CD4-positive, alpha-beta T cell (primary cell): ENCODE results near the gene UBAC2. TPM values are rescaled to one million over a fixed set of nuclear protein-coding genes. Genes with fewer than 3 reads are reported as not detected.
A peak's percentile ranks its signal among the peaks of the same experiment; 100 is the strongest.

ENCODE experiments used
- ATAC-seq: fragments of 200-7000 bp; cut with Tn5 transposase; one replicate; pipeline ENCODE4 v1.10.0; 2022; ENCODE audit warnings: mild to moderate bottlenecking; ENCODE audit not compliant: poor library complexity
- CTCF ChIA-PET: fragments of 350-600 bp; sonication (Branson Sonifier 250); formaldehyde crosslinking; loops from one replicate; lab custom pipeline; 2021; ENCODE audit warnings: antibody characterized with exemption, inconsistent platforms; lab: Charles Lee
- POLR2A ChIA-PET: fragments of 350-600 bp; sonication (Branson Sonifier 250); formaldehyde crosslinking; loops from one replicate; lab custom pipeline; 2021; ENCODE audit warnings: antibody characterized with exemption, inconsistent platforms; lab: Charles Lee
- DNase-seq, 14 experiments: peaks; one replicate each; pipeline ENCODE4 v3.0.0-alpha.2; 2013 to 2020; ENCODE audit warnings: mixed read lengths in 2 of 14
- H3K27ac ChIP-seq, 2 donors: one replicate each; pipeline versions ENCODE4 v1.5.1 to v1.7.0; 2013; ENCODE audit warnings: low read length in 2 of 2, low read depth in 1 of 2, mild to moderate bottlenecking in 1 of 2
- H3K27me3 ChIP-seq, 2 experiments: 1 replicate in 1 of 2; 2 replicates in 1 of 2; pipeline versions ENCODE4 v1.6.1 to v1.7.0; 2013; ENCODE audit warnings: low read length in 2 of 2, control low read depth in 1 of 2, mild to moderate bottlenecking in 1 of 2, moderate library complexity in 1 of 2; ENCODE audit not compliant: insufficient read depth in 2 of 2, control insufficient read depth in 1 of 2
- H3K36me3 ChIP-seq: one replicate; pipeline ENCODE4 v1.6.1; 2013; ENCODE audit warnings: low read length, control low read depth; ENCODE audit not compliant: insufficient read depth
- H3K4me1 ChIP-seq: one replicate; pipeline ENCODE4 v1.6.1; 2013; ENCODE audit warnings: low read length, control low read depth; ENCODE audit not compliant: insufficient read depth
- H3K4me3 ChIP-seq: one replicate; pipeline ENCODE4 v1.5.1; 2013; ENCODE audit warnings: mild to moderate bottlenecking, low read length, moderate library complexity
- H3K9me3 ChIP-seq, 2 experiments: 1 replicate in 1 of 2; 2 replicates in 1 of 2; pipeline versions ENCODE4 v1.6.1 to v1.7.0; 2013; ENCODE audit warnings: low read length in 2 of 2, mild to moderate bottlenecking in 2 of 2, control low read depth in 1 of 2, moderate library complexity in 1 of 2; ENCODE audit not compliant: control insufficient read depth in 1 of 2, insufficient read depth in 1 of 2
- H3K27ac Mint-ChIP-seq: one replicate; pipeline ENCODE4 v1.8.0; 2020; ENCODE audit warnings: mixed read lengths
- H3K27me3 Mint-ChIP-seq: one replicate; pipeline ENCODE4 v1.8.0; 2021; ENCODE audit warnings: mixed read lengths
- H3K36me3 Mint-ChIP-seq: one replicate; pipeline ENCODE4 v1.8.0; 2021; ENCODE audit warnings: low read depth, mixed read lengths
- H3K4me1 Mint-ChIP-seq: one replicate; pipeline ENCODE4 v1.8.0; 2021; ENCODE audit warnings: low read depth, mixed read lengths
- H3K4me3 Mint-ChIP-seq: one replicate; pipeline ENCODE4 v1.8.0; 2020; ENCODE audit warnings: mild to moderate bottlenecking, mixed read lengths
- H3K9me3 Mint-ChIP-seq: one replicate; pipeline ENCODE4 v1.8.0; 2020; ENCODE audit warnings: mixed read lengths
- CTCF ChIP-seq: fragments of 200-600 bp; IDR thresholded peaks from one replicate; pipeline ENCODE4 v1.8.0; 2022; ENCODE audit warnings: antibody characterized with exemption, mild to moderate bottlenecking
- intact Hi-C, 2 experiments: fragments of 100-400 bp; cut with DNase I in 1 of 2; cut with micrococcal nuclease in 1 of 2; formaldehyde crosslinking; loops; one replicate each; pipeline versions ENCODE4 v1.15.1 to v1.9.0; 2023 to 2025; cut with DNase I, micrococcal nuclease
- total RNA-seq, 174 experiments: library from RNA in 2 of 174; stranded (reverse) in 2 of 174; gene quantifications; one replicate each; pipeline ENCODE4 v1.2.3 and lab custom pipeline; 2021 to 2026

Gene UBAC2
- total RNA-seq, 2 experiments from 2014 or later: 59.8 to 67.4 TPM

DNA sequence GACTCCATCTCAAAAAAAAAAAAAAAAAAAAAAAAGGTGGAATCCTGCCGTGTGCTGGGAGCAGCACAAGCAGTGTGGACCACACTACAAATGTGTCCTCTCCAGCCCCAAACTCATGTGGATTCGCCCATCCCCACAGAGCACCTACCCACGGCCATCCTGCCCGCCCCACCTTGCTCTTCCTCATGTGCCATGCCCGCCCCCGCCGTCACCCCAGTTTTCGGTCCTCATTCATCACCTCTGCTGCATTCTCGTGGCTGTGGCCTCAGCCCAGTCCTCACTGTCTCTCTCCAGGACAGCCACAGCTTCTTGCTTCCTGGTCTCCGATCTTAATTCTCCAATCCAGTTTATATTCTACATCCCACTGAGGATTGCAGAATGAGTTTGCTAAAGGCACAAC lies 220.6 kb downstream of the UBAC2 start:
- CTCF ChIA-PET: interaction anchor here (1.4 to 11.4 kb wide), 2 partner anchors 14 to 245 kb away, joined by 5 to 88 read pairs; no protein-coding TSS in a partner anchor

GRCh38 chr13:99421758-99422585 lies 221.3 kb downstream of the UBAC2 start:
- Mint-ChIP-seq H3K36me3 (peaks cover 3% of the 10 kb centered on the region), H3K27me3 (no peaks in the 10 kb centered on the region), H3K4me1 (peaks cover 90% of the 10 kb centered on the region), H3K4me3 (peak overlapping the region; percentile 67), H3K9me3 (no peaks in the 10 kb centered on the region), H3K27ac (no peak overlapping the region)
- Histone ChIP-seq H3K36me3 (no peaks in the 10 kb centered on the region), H3K27me3 (no peaks in the 10 kb centered on the region), H3K27ac (no peak overlapping the region), H3K4me1 (peaks cover 97% of the 10 kb centered on the region), H3K4me3 (no peak overlapping the region), H3K9me3 (no peaks in the 10 kb centered on the region)
- POLR2A ChIA-PET: interaction anchor here (0.6 to 8.0 kb wide), 9 partner anchors 10 to 119 kb away, joined by 3 to 57 read pairs (median 3); no protein-coding TSS in a partner anchor
- ATAC-seq: no peak
- intact Hi-C loops: loop anchor here in 1 of 2 experiments (2.0 to 5.0 kb wide), 2 partner anchors 13 to 35 kb away; no protein-coding TSS in a partner anchor
- CTCF ChIA-PET: interaction anchor here (1.4 to 11.4 kb wide), 2 partner anchors 13 to 245 kb away, joined by 5 to 88 read pairs; no protein-coding TSS in a partner anchor
- peak in 3 of 14 experiments; percentile 29 to 59 (median 52) for DNase-seq
- TF ChIP-seq CTCF: peak; percentile 61

More for the DNA sequence above, 220.6 kb downstream of the UBAC2 start:
- intact Hi-C loops: loop anchor here in 1 of 2 experiments (2.0 to 5.0 kb wide), 2 partner anchors 14 to 34 kb away; no protein-coding TSS in a partner anchor
- Histone ChIP-seq H3K9me3 (no peaks in the 10 kb centered on the region), H3K4me1 (peaks cover 98% of the 10 kb centered on the region), H3K27me3 (no peaks in the 10 kb centered on the region), H3K36me3 (no peaks in the 10 kb centered on the region), H3K4me3 (no peak overlapping the region), H3K27ac (no peak overlapping the region)
- no peak for ATAC-seq
- Mint-ChIP-seq H3K36me3 (peaks cover 4% of the 10 kb centered on the region), H3K27ac (no peak overlapping the region), H3K27me3 (no peaks in the 10 kb centered on the region), H3K9me3 (no peaks in the 10 kb centered on the region), H3K4me1 (peaks cover 93% of the 10 kb centered on the region), H3K4me3 (peak overlapping the region; percentile 67)
- POLR2A ChIA-PET: interaction anchor here (0.8 to 8.0 kb wide), 7 partner anchors 9 to 202 kb away, joined by 3 to 57 read pairs (median 3); no protein-coding TSS in a partner anchor
- no peak for DNase-seq
- TF ChIP-seq CTCF: no peak

DNA sequence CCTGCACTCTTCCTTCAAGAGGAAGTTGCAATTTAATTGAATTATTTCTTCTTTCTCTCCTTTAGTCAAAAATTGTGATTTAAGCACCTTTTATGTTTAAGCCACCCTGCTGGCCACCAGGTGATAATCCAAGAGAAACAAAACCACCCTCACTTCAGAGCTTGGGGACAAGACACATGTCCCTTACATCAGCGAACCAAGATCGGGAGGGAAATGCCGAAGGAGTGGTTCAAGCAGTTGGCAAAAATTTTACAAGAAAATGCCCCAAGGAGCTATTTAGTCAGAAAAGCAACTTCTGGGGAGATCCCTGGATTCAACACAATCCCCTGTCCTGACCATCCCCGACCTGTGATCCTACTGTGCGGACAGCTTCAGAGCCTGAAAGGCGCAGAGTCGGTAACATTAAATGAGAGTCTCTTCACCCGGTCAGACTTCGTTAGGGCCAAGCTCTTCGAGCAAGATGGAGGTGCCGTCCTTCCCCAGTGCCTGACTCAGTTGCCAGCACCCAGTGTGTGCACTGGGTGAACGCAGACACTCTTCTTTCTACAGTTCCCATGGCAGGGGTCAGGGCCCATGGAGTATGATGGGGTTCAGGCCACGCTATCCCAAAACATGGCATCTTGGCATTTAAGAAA lies 222.0 kb downstream of the UBAC2 start:
- H3K27me3 ChIP-seq: no peaks in the 10 kb centered on the region
- CTCF ChIA-PET: interaction anchor here (0.7 to 11.4 kb wide), 2 partner anchors 13 to 43 kb away, joined by 3 to 88 read pairs; no protein-coding TSS in a partner anchor
- DNase-seq (peak in 1 of 14 experiments; percentile 32), ATAC-seq (no peak)
- POLR2A ChIA-PET: interaction anchor here (0.6 to 8.0 kb wide), 9 partner anchors 12 to 153 kb away, joined by 3 to 57 read pairs (median 3); no protein-coding TSS in a partner anchor
- H3K4me3 Mint-ChIP-seq: peak overlapping the region; percentile 64
- peak overlapping the region in 1 of 2 donors; percentile 24 for H3K27ac ChIP-seq
- no peaks in the 10 kb centered on the region for H3K36me3 Mint-ChIP-seq
- no peak overlapping the region for H3K4me3 ChIP-seq
- no peak for TF ChIP-seq CTCF
- no peaks in the 10 kb centered on the region for H3K36me3 ChIP-seq
- intact Hi-C loops: loop anchor here in 1 of 2 experiments (5.0 kb wide), 1 partner anchor 35 kb away; no protein-coding TSS in a partner anchor
- peaks cover 86% of the 10 kb centered on the region for H3K4me1 Mint-ChIP-seq
- no peak overlapping the region for H3K27ac Mint-ChIP-seq
- H3K9me3 Mint-ChIP-seq: no peaks in the 10 kb centered on the region
- H3K4me1 ChIP-seq: peaks cover 96% of the 10 kb centered on the region
- no peaks in the 10 kb centered on the region for H3K9me3 ChIP-seq
- H3K27me3 Mint-ChIP-seq: no peaks in the 10 kb centered on the region
